GM10248 (cell line): ENCODE results near the gene TMEM176B.

Source experiments
- CTCF ChIA-PET: fragments of 300-600 bp; sonication (Branson Sonifier 250); formaldehyde crosslinking; extraction: SDS; loops from one replicate; lab custom pipeline; 2021; ENCODE audit warnings: antibody characterized with exemption; lab: Yijun Ruan, JAX
- POLR2A ChIA-PET: fragments of 350-650 bp; sonication (Branson Sonifier 250); formaldehyde crosslinking; extraction: SDS; loops from one replicate; lab custom pipeline; 2020; ENCODE audit warnings: antibody characterized with exemption; lab: Yijun Ruan, JAX
- DNase-seq: peaks from one replicate; pipeline ENCODE4 v3.0.0; 2012; ENCODE audit errors: extremely low spot score
- CTCF ChIP-seq: IDR thresholded peaks from 2 replicates; pipeline ENCODE4 v1.5.1; 2012; ENCODE audit warnings: mild to moderate bottlenecking, low read depth; ENCODE audit errors: extremely low read depth, missing control alignments, control extremely low read depth

The TMEM176B gene

GRCh38 chr7:150759479-150759878, 40.7 kb downstream of the TMEM176B start:
- TF ChIP-seq CTCF: no peak
- ChIA-PET POLR2A (no interaction called here), CTCF (interaction anchor here (1.3 to 1.6 kb wide), 2 partner anchors 304 to 312 kb away, joined by 4 to 6 read pairs; no protein-coding TSS in a partner anchor)

GRCh38 chr7:150756858-150757257, 43.3 kb downstream of the TMEM176B start:
- ChIA-PET POLR2A (no interaction called here), CTCF (interaction anchor here (0.7 to 4.8 kb wide), 10 partner anchors 10 to 323 kb away, joined by 3 to 31 read pairs (median 4); partner anchors contain the start of gene GIMAP1)
- DNase-seq: peak; percentile 40
- TF ChIP-seq CTCF: peak; percentile 41

More at GRCh38 chr7:150759479-150759878, 40.7 kb downstream of the TMEM176B start:
- DNase-seq: no peak

GRCh38 chr7:150756166-150756565, 44.0 kb downstream of the TMEM176B start:
- CTCF ChIA-PET: interaction anchor here (0.7 to 4.8 kb wide), 9 partner anchors 10 to 478 kb away, joined by 3 to 31 read pairs (median 5); no protein-coding TSS in a partner anchor
- no peak for DNase-seq
- POLR2A ChIA-PET: interaction anchor here (1.0 kb wide), 1 partner anchor 23 kb away, joined by 3 read pairs; no protein-coding TSS in a partner anchor
- no peak for TF ChIP-seq CTCF

GRCh38 chr7:150755473-150756099, 44.6 kb downstream of the TMEM176B start:
- ChIA-PET CTCF (interaction anchor here (0.7 to 4.8 kb wide), 14 partner anchors 9 to 477 kb away, joined by 3 to 31 read pairs (median 4); partner anchors contain the start of genes GIMAP2 and GIMAP8), POLR2A (interaction anchor here (1.0 kb wide), 1 partner anchor 23 kb away, joined by 3 read pairs; no protein-coding TSS in a partner anchor)
- TF ChIP-seq CTCF: no peak
- DNase-seq: no peak

GRCh38 chr7:150754951-150755350, 45.2 kb downstream of the TMEM176B start:
- ChIA-PET POLR2A (interaction anchor here (1.0 kb wide), 1 partner anchor 22 kb away, joined by 3 read pairs; no protein-coding TSS in a partner anchor), CTCF (interaction anchor here (0.8 to 4.8 kb wide), 10 partner anchors 13 to 468 kb away, joined by 3 to 31 read pairs (median 4); partner anchors contain the start of genes GIMAP2 and GIMAP8)
- no peak for TF ChIP-seq CTCF
- no peak for DNase-seq

GRCh38 chr7:150753826-150754603, 46.1 kb downstream of the TMEM176B start:
- peak; percentile 38 for TF ChIP-seq CTCF
- POLR2A ChIA-PET: interaction anchor here (0.6 kb wide), 1 partner anchor 1231 kb away, joined by 8 read pairs; no protein-coding TSS in a partner anchor
- DNase-seq: peak; percentile 38
- CTCF ChIA-PET: interaction anchor here (0.6 to 4.8 kb wide), 3 partner anchors 8 to 320 kb away, joined by 3 to 31 read pairs (median 4); no protein-coding TSS in a partner anchor
